WTC11 (cell line): ENCODE measurements around the gene LIMK1. TPM values are rescaled to one million over a fixed set of nuclear protein-coding genes. Genes with fewer than 3 reads are reported as not detected.

Source experiments
- ATAC-seq: fragments of 200-7000 bp; cut with Tn5 transposase; 2 replicates; pipeline ENCODE4 v1.10.0; 2021; ENCODE audit warnings: mild to moderate bottlenecking, moderate library complexity
- CTCF ChIA-PET: fragments of 300-600 bp; sonication (Branson Sonifier 250); formaldehyde crosslinking; loops from one replicate; lab custom pipeline; 2021; ENCODE audit warnings: antibody characterized with exemption; lab: Charles Lee
- POLR2A ChIA-PET: fragments of 350-600 bp; sonication (Branson Sonifier 250); formaldehyde crosslinking; loops from one replicate; lab custom pipeline; 2021; ENCODE audit warnings: antibody characterized with exemption; lab: Charles Lee
- DNase-seq: peaks from one replicate; pipeline ENCODE4 v3.0.0; 2021; ENCODE audit warnings: low spot score
- H3K27ac Mint-ChIP-seq: 2 replicates; pipeline ENCODE4 v1.8.0; 2021; ENCODE audit warnings: mixed read lengths
- H3K27me3 Mint-ChIP-seq: 2 replicates; pipeline ENCODE4 v1.8.0; 2021; ENCODE audit warnings: low read depth, mild to moderate bottlenecking, moderate library complexity, mixed read lengths
- H3K36me3 Mint-ChIP-seq: 2 replicates; pipeline ENCODE4 v1.8.0; 2021; ENCODE audit warnings: mixed read lengths
- H3K4me1 Mint-ChIP-seq: 2 replicates; pipeline ENCODE4 v1.8.0; 2022; ENCODE audit warnings: mixed read lengths
- H3K4me3 Mint-ChIP-seq: 2 replicates; pipeline ENCODE4 v1.8.0; 2021; ENCODE audit warnings: mild to moderate bottlenecking, moderate library complexity, mixed read lengths
- H3K9me3 Mint-ChIP-seq: 2 replicates; pipeline ENCODE4 v1.8.0; 2021; ENCODE audit warnings: mixed read lengths
- CDX4 ChIP-seq: fragments of 250-450 bp; sonication (Bioruptor Pico); IDR thresholded peaks from 2 replicates; pipeline ENCODE4 v1.9.0; 2021; ENCODE audit warnings: moderate library complexity, mild to moderate bottlenecking, inconsistent platforms, borderline replicate concordance
- FOXP1 ChIP-seq: sonication (generic); formaldehyde crosslinking; IDR thresholded peaks from 2 replicates; pipeline ENCODE4 v1.8.0; 2022; ENCODE audit warnings: missing genetic modification reagents, mild to moderate bottlenecking, moderate library complexity, borderline replicate concordance
- KAT7 ChIP-seq: sonication (generic); formaldehyde crosslinking; IDR thresholded peaks from 2 replicates; pipeline ENCODE4 v1.8.1; 2023; ENCODE audit warnings: missing genetic modification reagents, mild to moderate bottlenecking, borderline replicate concordance
- NFE2L1 ChIP-seq: sonication (generic); formaldehyde crosslinking; IDR thresholded peaks from 2 replicates; pipeline ENCODE4 v1.8.1; 2023; ENCODE audit warnings: missing genetic modification reagents
- NR2C2 ChIP-seq: sonication (generic); formaldehyde crosslinking; IDR thresholded peaks from 2 replicates; pipeline ENCODE4 v1.8.0; 2022; ENCODE audit warnings: mild to moderate bottlenecking, missing genetic modification reagents
- OVOL2 ChIP-seq: fragments of 250-450 bp; sonication (Bioruptor Pico); IDR thresholded peaks from 2 replicates; pipeline ENCODE4 v1.9.0; 2021; ENCODE audit warnings: mild to moderate bottlenecking, borderline replicate concordance
- PREB ChIP-seq: sonication (generic); formaldehyde crosslinking; IDR thresholded peaks from 2 replicates; pipeline ENCODE4 v1.8.1; 2022; ENCODE audit warnings: mild to moderate bottlenecking, missing genetic modification reagents, moderate library complexity, borderline replicate concordance
- PRRX2 ChIP-seq: fragments of 250-450 bp; sonication (Bioruptor Pico); IDR thresholded peaks from 2 replicates; pipeline ENCODE4 v1.8.0; 2021; ENCODE audit warnings: mild to moderate bottlenecking
- SMAD3 ChIP-seq: sonication (generic); formaldehyde crosslinking; IDR thresholded peaks from 2 replicates; pipeline ENCODE4 v1.8.0; 2022; ENCODE audit warnings: missing genetic modification reagents, mild to moderate bottlenecking, borderline replicate concordance
- ZMAT4 ChIP-seq: fragments of 250-450 bp; sonication (Bioruptor Pico); IDR thresholded peaks from 2 replicates; pipeline ENCODE4 v1.9.0; 2021; ENCODE audit warnings: mild to moderate bottlenecking
- ZNF121 ChIP-seq: sonication (generic); formaldehyde crosslinking; IDR thresholded peaks from 2 replicates; pipeline ENCODE4 v1.8.0; 2023; ENCODE audit warnings: missing genetic modification reagents
- ZNF281 ChIP-seq: sonication (generic); formaldehyde crosslinking; IDR thresholded peaks from 2 replicates; pipeline ENCODE4 v1.8.0; 2023; ENCODE audit warnings: mild to moderate bottlenecking, missing genetic modification reagents
- ZNF532 ChIP-seq: fragments of 250-450 bp; sonication (Bioruptor Pico); IDR thresholded peaks from 2 replicates; pipeline ENCODE4 v1.9.0; 2021; ENCODE audit warnings: mild to moderate bottlenecking, borderline replicate concordance
- total RNA-seq: library from RNA; stranded (reverse); gene quantifications from 3 replicates; pipeline ENCODE4 v1.2.3, GENCODE V29; 2021

LIMK1 gene
- total RNA-seq, 1 experiment from 2014 or later = 85.4 TPM

GRCh38 chr7:74101061-74101681, 17.6 kb downstream of the LIMK1 start:
- H3K27ac Mint-ChIP-seq = no peak overlapping the region
- H3K9me3 Mint-ChIP-seq = peaks cover 9% of the 10 kb centered on the region
- POLR2A ChIA-PET = no interaction called here
- H3K27me3 Mint-ChIP-seq = no peaks in the 10 kb centered on the region
- H3K36me3 Mint-ChIP-seq = peaks cover 62% of the 10 kb centered on the region
- no peaks in the 10 kb centered on the region for H3K4me1 Mint-ChIP-seq
- CTCF ChIA-PET = interaction anchor here (2.3 kb wide), 1 partner anchor 105 kb away, joined by 6 read pairs; no protein-coding TSS in a partner anchor
- DNase-seq (no peak), ATAC-seq (no peak)
- no peak overlapping the region for H3K4me3 Mint-ChIP-seq
- no peak for TF ChIP-seq ZNF121
- TF ChIP-seq KAT7 (CRISPR knock-in tag) = no peak
- no peak for TF ChIP-seq CDX4 (CRISPR knock-in tag)
- no peak for TF ChIP-seq ZNF281 (CRISPR knock-in tag)
- TF ChIP-seq PRRX2 (CRISPR knock-in tag) = no peak
- no peak for TF ChIP-seq NFE2L1 (CRISPR knock-in tag)
- TF ChIP-seq FOXP1 (CRISPR knock-in tag) = no peak

GRCh38 chr7:74103219-74103772, 19.7 kb downstream of the LIMK1 start:
- no peak overlapping the region for H3K4me3 Mint-ChIP-seq
- no peak overlapping the region for H3K27ac Mint-ChIP-seq
- H3K27me3 Mint-ChIP-seq = no peaks in the 10 kb centered on the region
- H3K9me3 Mint-ChIP-seq = peaks cover under 1% of the 10 kb centered on the region; the same call in 1 of the 2 replicates
- DNase-seq (no peak), ATAC-seq (no peak)
- H3K4me1 Mint-ChIP-seq = no peaks in the 10 kb centered on the region
- peaks cover 53% of the 10 kb centered on the region for H3K36me3 Mint-ChIP-seq
- ChIA-PET CTCF (no interaction called here), POLR2A (no interaction called here)
- TF ChIP-seq SMAD3 (CRISPR knock-in tag) (no peak), ZMAT4 (CRISPR knock-in tag) (no peak), NR2C2 (no peak), OVOL2 (CRISPR knock-in tag) (no peak), ZNF532 (no peak), ZNF121 (peak; percentile 51; the same call in 1 of the 2 replicates), PREB (CRISPR knock-in tag) (no peak), PRRX2 (CRISPR knock-in tag) (no peak)
